ENCODE results near the gene NFAT5.
"Not testable (repeated sequence)": the region's sequence is repeated elsewhere in the genome, so short reads cannot be mapped to it uniquely, and the experiment has no call there.

The NFAT5 gene

GRCh38 chr16:69534720-69535119 is 31.0 kb upstream of the NFAT5 start:
- Histone ChIP-seq H3K9ac (ENCODE audit: low read length) (no peak overlapping the region), H3K9me3 (ENCODE audit: control insufficient read depth, low read depth, low read length) (no peaks in the 10 kb centered on the region), H3K4me1 (ENCODE audit: control insufficient read depth, low read depth, low read length) (peaks cover 19% of the 10 kb centered on the region), H3K27ac (ENCODE audit: low read length) (no peak overlapping the region), H3K36me3 (ENCODE audit: control insufficient read depth, low read depth, low read length) (no peaks in the 10 kb centered on the region), H3K27me3 (ENCODE audit: control insufficient read depth, insufficient read depth, low read length) (no peaks in the 10 kb centered on the region), H3K4me3 (ENCODE audit: low read length) (no peak overlapping the region)

GRCh38 chr16:69535123-69536050 is 30.4 kb upstream of the NFAT5 start:
- no peaks in the 10 kb centered on the region for H3K27me3 ChIP-seq (ENCODE audit: control insufficient read depth, insufficient read depth, low read length)
- H3K9ac ChIP-seq (ENCODE audit: low read length), result no peak overlapping the region
- H3K4me3 ChIP-seq (ENCODE audit: low read length), result no peak overlapping the region
- peaks cover 15% of the 10 kb centered on the region for H3K4me1 ChIP-seq (ENCODE audit: control insufficient read depth, low read depth, low read length)
- H3K36me3 ChIP-seq (ENCODE audit: control insufficient read depth, low read depth, low read length), result no peaks in the 10 kb centered on the region
- no peaks in the 10 kb centered on the region for H3K9me3 ChIP-seq (ENCODE audit: control insufficient read depth, low read depth, low read length)
- no peak overlapping the region for H3K27ac ChIP-seq (ENCODE audit: low read length)

- Histone ChIP-seq H3K4me3 (ENCODE audit: low read length) (no peak overlapping the region), H3K36me3 (ENCODE audit: control insufficient read depth, low read depth, low read length) (no peaks in the 10 kb centered on the region), H3K27me3 (ENCODE audit: control insufficient read depth, insufficient read depth, low read length) (no peaks in the 10 kb centered on the region), H3K9ac (ENCODE audit: low read length) (no peak overlapping the region), H3K9me3 (ENCODE audit: control insufficient read depth, low read depth, low read length) (no peaks in the 10 kb centered on the region), H3K4me1 (ENCODE audit: control insufficient read depth, low read depth, low read length) (peaks cover 4% of the 10 kb centered on the region), H3K27ac (ENCODE audit: low read length) (no peak overlapping the region)
Measured at GRCh38 chr16:69537706-69538080, 28.1 kb upstream of the NFAT5 start.

- no peaks in the 10 kb centered on the region for H3K27me3 ChIP-seq (ENCODE audit: control insufficient read depth, insufficient read depth, low read length)
- no peak overlapping the region for H3K9ac ChIP-seq (ENCODE audit: low read length)
- no peaks in the 10 kb centered on the region for H3K9me3 ChIP-seq (ENCODE audit: control insufficient read depth, low read depth, low read length)
- no peak overlapping the region for H3K27ac ChIP-seq (ENCODE audit: low read length)
- no peaks in the 10 kb centered on the region for H3K4me1 ChIP-seq (ENCODE audit: control insufficient read depth, low read depth, low read length)
- no peak overlapping the region for H3K4me3 ChIP-seq (ENCODE audit: low read length)
- no peaks in the 10 kb centered on the region for H3K36me3 ChIP-seq (ENCODE audit: control insufficient read depth, low read depth, low read length)
Measured at GRCh38 chr16:69538808-69539207, 27.0 kb upstream of the NFAT5 start.

- Histone ChIP-seq H3K4me1 (ENCODE audit: control insufficient read depth, low read depth, low read length) (no peaks in the 10 kb centered on the region), H3K4me3 (ENCODE audit: low read length) (no peak overlapping the region), H3K36me3 (ENCODE audit: control insufficient read depth, low read depth, low read length) (no peaks in the 10 kb centered on the region), H3K9me3 (ENCODE audit: control insufficient read depth, low read depth, low read length) (no peaks in the 10 kb centered on the region), H3K27me3 (ENCODE audit: control insufficient read depth, insufficient read depth, low read length) (no peaks in the 10 kb centered on the region), H3K9ac (ENCODE audit: low read length) (no peak overlapping the region), H3K27ac (ENCODE audit: low read length) (no peak overlapping the region)
Measured at GRCh38 chr16:69542974-69543373, 22.8 kb upstream of the NFAT5 start.

GRCh38 chr16:69544088-69544487 is 21.7 kb upstream of the NFAT5 start:
- Histone ChIP-seq H3K36me3 (ENCODE audit: control insufficient read depth, low read depth, low read length) (no peaks in the 10 kb centered on the region), H3K27me3 (ENCODE audit: control insufficient read depth, insufficient read depth, low read length) (no peaks in the 10 kb centered on the region), H3K27ac (ENCODE audit: low read length) (no peak overlapping the region), H3K4me3 (ENCODE audit: low read length) (no peak overlapping the region), H3K9me3 (ENCODE audit: control insufficient read depth, low read depth, low read length) (no peaks in the 10 kb centered on the region), H3K4me1 (ENCODE audit: control insufficient read depth, low read depth, low read length) (no peaks in the 10 kb centered on the region), H3K9ac (ENCODE audit: low read length) (no peak overlapping the region)

GRCh38 chr16:69546663-69547062 is 19.1 kb upstream of the NFAT5 start:
- H3K9me3 ChIP-seq (ENCODE audit: control insufficient read depth, low read depth, low read length); H3K9ac ChIP-seq (ENCODE audit: low read length); H3K4me3 ChIP-seq (ENCODE audit: low read length); H3K27ac ChIP-seq (ENCODE audit: low read length); H3K27me3 ChIP-seq (ENCODE audit: control insufficient read depth, insufficient read depth, low read length); H3K36me3 ChIP-seq (ENCODE audit: control insufficient read depth, low read depth, low read length); H3K4me1 ChIP-seq (ENCODE audit: control insufficient read depth, low read depth, low read length): not testable (repeated sequence)

- H3K9me3 ChIP-seq (ENCODE audit: control insufficient read depth, low read depth, low read length), result no peaks in the 10 kb centered on the region
- no peaks in the 10 kb centered on the region for H3K27me3 ChIP-seq (ENCODE audit: control insufficient read depth, insufficient read depth, low read length)
- no peak overlapping the region for H3K9ac ChIP-seq (ENCODE audit: low read length)
- no peak overlapping the region for H3K4me3 ChIP-seq (ENCODE audit: low read length)
- H3K27ac ChIP-seq (ENCODE audit: low read length), result no peak overlapping the region
- no peaks in the 10 kb centered on the region for H3K4me1 ChIP-seq (ENCODE audit: control insufficient read depth, low read depth, low read length)
- no peaks in the 10 kb centered on the region for H3K36me3 ChIP-seq (ENCODE audit: control insufficient read depth, low read depth, low read length)
Measured at GRCh38 chr16:69553332-69553731, 12.4 kb upstream of the NFAT5 start.

GRCh38 chr16:69554495-69554894 is 11.3 kb upstream of the NFAT5 start:
- Histone ChIP-seq H3K4me3 (ENCODE audit: low read length) (no peak overlapping the region), H3K4me1 (ENCODE audit: control insufficient read depth, low read depth, low read length) (no peaks in the 10 kb centered on the region), H3K36me3 (ENCODE audit: control insufficient read depth, low read depth, low read length) (no peaks in the 10 kb centered on the region), H3K9ac (ENCODE audit: low read length) (no peak overlapping the region), H3K27ac (ENCODE audit: low read length) (no peak overlapping the region), H3K9me3 (ENCODE audit: control insufficient read depth, low read depth, low read length) (no peaks in the 10 kb centered on the region), H3K27me3 (ENCODE audit: control insufficient read depth, insufficient read depth, low read length) (no peaks in the 10 kb centered on the region)

- Histone ChIP-seq H3K4me3 (ENCODE audit: low read length) (no peak overlapping the region), H3K27me3 (ENCODE audit: control insufficient read depth, insufficient read depth, low read length) (no peaks in the 10 kb centered on the region), H3K9me3 (ENCODE audit: control insufficient read depth, low read depth, low read length) (no peaks in the 10 kb centered on the region), H3K9ac (ENCODE audit: low read length) (no peak overlapping the region), H3K36me3 (ENCODE audit: control insufficient read depth, low read depth, low read length) (no peaks in the 10 kb centered on the region), H3K27ac (ENCODE audit: low read length) (no peak overlapping the region), H3K4me1 (ENCODE audit: control insufficient read depth, low read depth, low read length) (no peaks in the 10 kb centered on the region)
Measured at GRCh38 chr16:69555437-69555836, 10.3 kb upstream of the NFAT5 start.

GRCh38 chr16:69555867-69556266 is 9.9 kb upstream of the NFAT5 start:
- H3K27ac ChIP-seq (ENCODE audit: low read length), result no peak overlapping the region
- no peaks in the 10 kb centered on the region for H3K9me3 ChIP-seq (ENCODE audit: control insufficient read depth, low read depth, low read length)
- H3K9ac ChIP-seq (ENCODE audit: low read length), result no peak overlapping the region
- H3K27me3 ChIP-seq (ENCODE audit: control insufficient read depth, insufficient read depth, low read length), result no peaks in the 10 kb centered on the region
- no peak overlapping the region for H3K4me3 ChIP-seq (ENCODE audit: low read length)
- no peaks in the 10 kb centered on the region for H3K4me1 ChIP-seq (ENCODE audit: control insufficient read depth, low read depth, low read length)
- H3K36me3 ChIP-seq (ENCODE audit: control insufficient read depth, low read depth, low read length), result no peaks in the 10 kb centered on the region

GRCh38 chr16:69559164-69559563 is 6.6 kb upstream of the NFAT5 start:
- H3K27ac ChIP-seq (ENCODE audit: low read length), result no peak overlapping the region
- H3K36me3 ChIP-seq (ENCODE audit: control insufficient read depth, low read depth, low read length), result no peaks in the 10 kb centered on the region
- H3K4me3 ChIP-seq (ENCODE audit: low read length), result no peak overlapping the region
- no peak overlapping the region for H3K9ac ChIP-seq (ENCODE audit: low read length)
- no peaks in the 10 kb centered on the region for H3K27me3 ChIP-seq (ENCODE audit: control insufficient read depth, insufficient read depth, low read length)
- no peaks in the 10 kb centered on the region for H3K9me3 ChIP-seq (ENCODE audit: control insufficient read depth, low read depth, low read length)
- H3K4me1 ChIP-seq (ENCODE audit: control insufficient read depth, low read depth, low read length), result peaks cover 7% of the 10 kb centered on the region

Measured in iPS-18a (cell line).